Activated CD4-positive, alpha-beta T cell treated with anti-CD3 and anti-CD28 coated beads, Interleukin-2, amount 50 U/mL, for 48 hours (primary cell): ENCODE data around the gene CFAP92.
A peak's percentile ranks its signal among the peaks of the same experiment; 100 is the strongest.

Experiments
- DNase-seq, 2 experiments: peaks; one replicate each; pipeline ENCODE4 v3.0.0-alpha.2; 2020

Gene CFAP92

DNA sequence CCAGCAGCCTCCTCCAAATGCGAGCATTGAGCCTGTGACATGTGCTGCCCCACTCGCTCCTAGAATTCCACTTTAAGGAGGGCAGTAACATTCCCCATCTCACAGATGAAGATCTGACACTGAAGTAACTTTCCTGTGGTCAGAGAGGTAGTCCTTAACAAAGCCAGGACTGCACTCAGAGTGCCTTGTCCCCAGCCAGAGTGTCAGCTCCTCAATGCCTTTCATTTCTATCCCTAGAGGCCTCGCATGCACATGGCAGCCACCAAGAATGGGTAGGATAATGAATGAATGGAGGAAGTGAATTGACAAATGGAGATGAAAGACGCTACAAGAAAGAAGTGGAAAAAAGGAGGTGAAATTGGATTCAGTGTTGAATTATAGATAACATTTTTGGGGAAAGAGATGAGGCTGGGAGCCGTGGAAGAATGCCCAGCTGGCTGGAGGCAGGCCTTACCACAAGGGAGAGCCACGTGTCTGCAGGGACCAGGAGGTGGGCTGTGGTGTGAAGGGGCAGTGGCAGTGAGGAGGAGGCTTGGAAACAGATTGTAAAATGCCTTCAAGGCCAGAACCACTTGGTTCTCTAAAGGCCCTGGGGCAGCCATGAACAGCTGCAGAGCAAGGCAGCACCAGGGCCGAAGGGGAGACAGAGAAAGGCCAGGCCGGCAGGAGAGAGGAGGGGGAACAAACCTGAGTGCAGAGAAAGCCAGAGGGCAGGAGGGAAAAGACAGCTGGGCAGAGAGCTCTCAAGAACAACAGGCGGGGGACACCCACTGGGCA lies 10.4 kb downstream of the CFAP92 start:
- DNase-seq: no peak

DNA sequence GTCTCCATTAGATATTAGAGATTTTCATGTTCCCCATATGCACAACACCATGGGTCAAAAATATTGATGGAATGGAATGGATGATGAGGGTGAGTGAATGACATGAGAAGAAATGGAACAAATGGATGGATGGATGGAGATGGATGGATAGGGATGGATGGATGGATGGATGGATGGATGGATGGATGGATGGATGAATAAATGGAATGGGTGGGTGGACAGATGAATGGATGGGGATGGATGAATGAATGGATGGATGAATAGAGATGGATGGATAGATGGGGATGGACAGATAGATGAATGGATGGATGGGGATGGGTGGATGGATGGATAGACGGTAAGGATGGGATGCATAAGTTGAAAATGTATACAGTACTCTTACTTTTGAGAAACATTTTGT lies 18.6 kb downstream of the CFAP92 start:
- no peak for DNase-seq

DNA sequence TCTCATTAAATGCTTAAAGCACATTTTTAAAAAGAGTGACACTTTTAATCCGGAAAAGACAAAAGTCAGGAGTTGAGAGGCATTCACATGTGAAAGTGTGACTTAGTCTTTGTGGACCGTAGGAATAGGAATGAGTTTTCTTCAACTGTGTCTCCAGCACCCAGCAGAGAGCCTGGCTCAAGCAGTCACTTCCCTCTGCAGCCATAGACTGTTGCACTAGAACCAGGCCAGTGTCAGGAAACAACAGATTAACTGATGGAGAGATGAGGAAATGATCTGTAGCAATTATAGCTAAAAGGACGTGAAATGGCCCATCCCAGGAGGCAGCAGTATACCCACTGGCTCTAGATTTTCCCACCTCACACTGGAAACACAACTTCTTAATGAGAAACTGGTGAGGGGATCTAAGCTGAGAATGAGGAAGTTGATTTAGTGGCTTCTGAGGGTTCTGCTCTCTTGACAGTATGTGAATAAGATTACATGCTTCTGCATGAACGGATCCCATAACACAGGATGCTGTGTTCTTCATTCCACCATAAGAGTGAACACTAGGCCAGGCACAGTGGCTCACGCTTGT lies 19.8 kb downstream of the CFAP92 start:
- DNase-seq: no peak

DNA sequence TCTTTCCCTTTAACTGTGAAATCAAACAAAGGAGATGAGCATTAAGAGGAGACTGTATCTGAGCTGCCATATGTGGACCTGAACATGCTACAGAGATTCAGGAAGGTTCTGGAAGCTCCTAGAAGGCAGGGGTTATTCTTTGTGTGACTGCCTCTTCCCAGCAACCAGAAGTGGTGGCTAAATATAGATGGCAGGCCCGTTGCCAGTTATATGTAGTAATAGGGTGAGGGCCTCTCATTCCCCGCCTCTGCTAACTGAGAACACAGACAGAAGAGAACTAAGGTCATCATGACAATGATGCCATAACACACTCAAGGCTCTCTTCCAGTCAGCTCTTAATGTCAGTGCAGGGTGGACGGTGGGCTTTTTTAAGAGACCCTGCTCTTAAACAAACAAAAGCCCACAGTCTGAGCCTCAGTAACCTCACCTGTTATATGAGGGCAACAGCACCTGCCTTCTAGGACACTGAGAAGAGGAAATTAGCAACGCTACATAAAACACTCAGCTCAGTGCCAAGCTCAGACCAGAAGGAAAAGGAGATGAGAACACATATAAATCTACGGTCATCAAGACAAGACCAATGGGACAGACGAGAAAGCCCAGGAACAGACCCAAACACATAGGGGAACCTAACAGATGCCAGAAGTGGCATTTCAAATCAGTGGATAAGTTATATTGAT lies 22.3 kb downstream of the CFAP92 start:
- no peak for DNase-seq

DNA sequence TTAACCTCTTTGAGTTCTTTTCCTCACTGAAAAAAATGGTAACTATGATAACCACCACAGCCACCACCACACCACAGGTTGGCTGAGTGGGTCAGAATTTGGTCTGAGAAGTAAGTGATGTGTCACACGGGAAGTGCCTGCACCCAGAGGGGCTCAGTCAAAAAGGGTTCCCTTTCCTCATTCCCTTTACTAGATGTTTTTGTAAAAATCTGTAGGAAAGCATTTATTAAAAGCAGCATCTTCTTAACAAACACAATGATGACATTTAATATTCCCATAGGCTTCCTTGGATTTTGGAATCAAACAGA lies 23.2 kb downstream of the CFAP92 start:
- no peak for DNase-seq

DNA sequence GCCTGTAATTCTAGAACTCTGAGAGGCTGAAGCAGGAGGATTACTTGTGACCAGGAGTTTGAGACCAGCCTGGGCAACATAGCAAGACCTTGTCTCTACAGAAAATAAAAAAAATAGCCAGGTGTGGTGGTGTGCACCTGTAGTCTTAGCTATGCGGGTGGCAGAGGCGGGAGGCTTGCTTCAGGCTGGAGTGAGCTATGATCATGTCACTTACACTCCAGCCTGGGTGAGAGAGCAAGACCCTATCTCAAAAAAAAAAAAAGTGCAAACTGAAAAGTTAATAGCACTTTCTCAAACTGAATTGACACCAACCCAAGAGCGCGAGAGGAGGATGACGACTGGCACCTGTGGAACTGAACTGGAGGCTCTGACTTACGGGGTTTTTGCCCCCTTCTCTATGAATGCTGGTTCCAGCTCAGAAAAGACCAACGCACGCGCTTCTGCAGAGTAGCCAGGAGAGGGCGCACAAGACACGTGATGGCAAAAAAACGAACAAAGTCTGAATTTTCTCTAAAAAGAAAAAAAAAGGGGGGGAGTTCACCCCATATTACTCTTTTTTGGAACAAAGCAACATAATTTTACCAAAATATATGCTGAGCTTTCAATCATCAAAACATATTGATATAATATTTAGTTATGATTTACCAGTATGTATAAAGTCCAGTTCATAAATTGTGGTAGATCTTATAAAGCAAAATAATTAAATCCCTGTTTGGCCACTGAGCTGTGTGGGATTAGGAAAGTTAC lies 23.7 kb downstream of the CFAP92 start:
- DNase-seq: peak; percentile 58 to 71

DNA sequence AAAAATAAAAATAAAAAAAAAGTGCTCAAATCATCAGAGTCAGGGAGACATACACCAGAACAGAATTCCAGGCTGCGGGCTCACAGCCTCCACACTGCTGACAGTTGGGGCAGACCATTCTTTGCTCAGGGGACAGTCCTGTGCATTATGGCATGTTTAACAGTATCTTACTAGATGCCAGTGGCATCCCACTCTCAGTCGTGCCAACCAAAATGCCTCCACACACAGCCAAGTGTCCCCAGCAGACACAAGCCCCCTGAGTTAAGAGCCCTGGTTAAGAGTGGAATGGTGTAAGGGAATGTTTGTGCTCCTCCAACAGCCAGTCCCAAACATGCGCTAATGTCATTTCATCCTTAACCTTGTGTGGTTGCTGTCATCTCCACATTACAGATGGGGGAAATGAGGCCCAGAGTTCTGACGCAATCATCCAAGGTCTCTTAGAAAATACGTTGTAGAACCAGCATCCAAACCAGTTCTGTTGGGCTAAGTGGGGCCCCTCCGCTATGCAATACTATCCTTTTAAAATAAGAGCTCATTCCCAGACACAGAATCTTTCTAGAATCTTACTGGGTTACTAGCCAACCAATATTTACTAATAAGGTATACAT lies 26.0 kb downstream of the CFAP92 start:
- no peak for DNase-seq

DNA sequence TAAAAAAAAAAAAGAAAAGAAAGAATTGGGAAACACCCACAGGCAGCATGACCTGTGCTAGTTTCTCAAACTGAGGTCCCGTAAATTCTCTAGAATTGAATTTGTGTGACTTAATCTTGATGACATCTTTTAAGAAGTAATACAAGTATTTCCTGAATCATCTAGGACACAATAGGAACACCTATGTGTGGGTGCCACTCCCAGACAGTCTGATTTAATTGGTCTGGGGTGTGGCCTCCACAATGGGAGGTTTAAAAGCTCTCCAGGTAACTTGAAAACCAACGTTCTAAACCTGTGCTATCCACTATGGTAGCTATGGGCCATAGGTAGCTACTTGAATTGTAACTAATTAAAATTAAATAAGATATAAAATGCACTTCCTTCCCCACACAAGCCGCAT lies 28.1 kb downstream of the CFAP92 start:
- no peak for DNase-seq

DNA sequence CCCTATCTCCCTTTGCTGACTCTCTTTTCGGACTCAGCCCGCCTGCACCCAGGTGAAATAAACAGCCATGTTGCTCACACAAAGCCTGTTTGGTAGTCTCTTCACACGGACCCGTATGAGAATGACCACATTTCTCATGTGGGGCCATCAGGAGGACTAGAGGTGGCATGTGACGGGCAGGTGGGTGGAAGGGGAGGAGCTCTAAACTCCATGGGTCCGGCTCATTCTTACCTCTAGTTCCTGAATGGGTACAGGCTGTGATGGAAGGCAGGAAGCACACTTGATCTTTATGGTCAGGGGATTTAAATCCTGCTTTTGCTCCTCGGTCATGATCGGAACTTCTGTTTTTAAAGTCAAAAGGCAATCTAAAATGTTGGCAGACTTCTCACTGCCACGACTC lies 28.6 kb downstream of the CFAP92 start:
- no peak for DNase-seq

DNA sequence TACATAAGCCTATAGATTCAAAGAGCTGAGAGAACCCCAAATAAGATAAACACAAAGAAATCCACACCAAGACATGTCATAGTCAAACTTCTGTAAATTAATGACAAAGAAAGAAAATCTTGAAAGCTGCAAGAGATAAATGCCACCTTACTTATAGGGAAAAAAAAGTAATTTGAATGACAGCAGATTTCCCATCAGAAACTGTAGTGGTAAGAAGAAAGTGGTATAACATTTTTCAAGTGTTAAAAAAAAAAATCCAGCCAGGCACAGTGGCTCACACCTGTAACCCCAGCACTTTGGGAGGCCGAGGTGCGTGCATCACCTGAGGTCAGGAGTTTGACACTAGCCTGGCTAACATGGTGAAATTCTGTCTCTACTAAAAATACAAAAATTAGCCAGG lies 37.4 kb downstream of the CFAP92 start:
- no peak for DNase-seq

DNA sequence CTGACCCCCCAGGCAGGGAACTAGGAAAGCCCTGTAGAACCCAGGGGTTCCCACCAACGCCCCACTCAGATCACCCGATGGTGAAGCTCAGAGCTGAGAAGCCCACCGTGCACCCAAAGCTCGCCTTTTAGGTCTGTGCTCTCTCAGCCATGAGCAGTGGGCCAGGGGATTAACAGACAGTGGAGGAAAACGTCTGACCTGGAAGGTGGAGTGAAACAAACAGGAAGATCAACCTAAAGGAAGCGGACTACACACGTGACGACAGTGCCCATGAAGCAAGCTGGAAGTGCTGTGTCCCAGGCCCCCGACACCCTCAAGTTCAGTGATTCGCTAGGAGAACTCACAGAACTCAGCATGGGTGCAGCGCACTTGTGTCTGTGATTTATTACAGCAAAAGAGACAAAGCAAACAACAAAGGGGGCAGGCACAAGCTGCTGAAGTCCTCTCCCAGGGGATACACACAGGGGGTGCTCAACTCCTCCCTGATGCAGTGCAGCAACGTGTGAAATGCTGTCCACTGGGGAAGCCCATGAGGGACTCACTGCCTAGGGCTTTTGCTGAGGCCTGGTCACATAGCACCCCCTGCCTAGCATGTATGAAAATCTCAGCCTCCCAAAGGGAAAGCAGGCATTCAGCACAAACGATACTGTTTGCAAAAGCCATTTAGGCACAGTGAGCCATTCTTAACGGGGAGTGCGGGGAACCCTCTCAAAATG lies 43.5 kb downstream of the CFAP92 start:
- peak; percentile 7 to 13 for DNase-seq

DNA sequence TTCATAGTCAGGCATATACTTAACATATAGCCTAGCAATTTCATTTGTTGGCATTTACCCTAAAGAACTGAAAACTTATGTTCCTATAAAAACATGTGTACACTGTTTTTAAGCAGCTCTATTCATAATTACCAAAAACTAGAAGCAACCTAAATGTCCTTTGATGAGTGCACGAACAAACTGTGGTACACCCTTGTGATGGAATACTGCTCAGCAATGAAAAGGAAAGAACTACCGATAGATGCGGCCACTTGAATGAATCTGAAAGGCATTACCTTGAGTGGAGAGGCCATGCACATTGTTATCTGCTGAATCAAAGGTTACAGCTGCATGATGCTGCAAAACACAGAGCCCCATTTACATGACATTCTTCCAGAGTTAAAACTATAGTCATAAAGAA lies 44.7 kb downstream of the CFAP92 start:
- DNase-seq: no peak

DNA sequence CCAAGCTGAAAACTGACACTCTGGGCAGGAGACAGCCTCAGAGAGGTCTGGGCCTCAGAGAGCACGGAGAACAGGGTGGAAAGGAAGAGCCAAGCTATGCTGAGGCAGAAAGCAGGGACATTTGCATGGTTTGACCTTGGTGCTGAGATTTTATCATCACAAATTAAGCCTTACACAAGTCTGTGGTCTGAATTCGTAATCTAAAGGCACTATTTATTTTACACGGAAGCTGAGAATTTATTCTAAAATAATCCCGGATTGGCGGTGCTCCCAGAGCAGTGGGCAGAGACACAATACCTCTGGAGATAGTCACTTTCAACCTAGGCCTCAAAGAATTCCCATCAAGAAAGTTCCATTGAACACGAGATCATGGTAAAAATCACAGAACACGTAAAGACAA lies 47.5 kb downstream of the CFAP92 start:
- no peak for DNase-seq

DNA sequence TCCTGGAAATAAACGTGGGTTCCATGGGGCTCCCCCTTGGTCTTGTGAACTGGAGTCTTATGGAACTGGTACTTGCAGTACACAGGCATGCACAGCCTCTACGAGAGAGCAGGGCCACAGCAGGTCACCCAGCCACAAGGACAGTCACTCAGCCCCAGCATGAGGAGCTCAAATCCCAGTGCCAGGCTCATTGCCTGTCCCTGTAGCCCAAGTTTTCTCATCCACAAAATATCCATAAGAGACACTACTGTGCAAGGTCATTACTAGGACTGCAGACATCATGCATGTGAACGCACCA lies 48.0 kb downstream of the CFAP92 start:
- DNase-seq: no peak

DNA sequence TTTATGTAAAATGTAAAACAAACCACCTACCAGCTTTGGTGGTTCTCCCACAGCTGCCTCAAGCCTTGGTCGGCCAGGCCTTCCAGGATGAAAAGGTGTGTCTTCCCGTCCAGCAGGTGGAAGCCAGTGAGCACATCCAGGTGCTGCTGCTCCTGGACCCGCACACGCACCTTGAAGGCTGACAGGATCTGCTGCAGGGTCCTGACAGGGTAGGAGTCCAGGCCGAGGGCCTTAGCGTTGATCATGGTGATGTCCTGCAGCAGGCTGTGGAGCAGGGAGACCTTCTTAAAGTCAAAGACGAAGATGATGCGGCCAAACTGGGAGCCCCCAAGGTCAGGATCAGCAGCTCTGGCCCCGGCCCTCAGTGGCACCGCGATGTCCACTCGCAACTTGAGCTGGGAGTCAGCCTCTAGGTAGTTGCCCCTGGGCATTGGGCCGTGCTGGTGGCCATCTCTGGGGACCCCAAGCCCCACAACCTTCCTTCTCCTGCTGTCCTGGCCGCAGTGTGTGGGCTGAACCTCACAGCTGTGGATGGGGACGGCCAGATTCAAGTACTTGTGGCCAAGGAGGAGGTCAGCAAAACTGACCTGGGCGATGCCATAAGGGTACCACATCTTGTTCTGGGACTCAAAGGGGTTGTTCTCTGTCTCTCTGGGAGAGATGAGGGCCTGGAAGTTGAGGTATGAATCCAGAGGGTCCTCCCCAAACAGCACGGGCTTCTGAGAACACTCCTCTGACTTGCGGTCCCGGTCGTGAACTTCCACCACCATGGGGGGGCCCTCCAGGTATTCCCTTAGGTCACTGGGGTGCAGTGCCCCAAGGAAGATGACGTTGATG lies 48.6 kb downstream of the CFAP92 start:
- no peak for DNase-seq

DNA sequence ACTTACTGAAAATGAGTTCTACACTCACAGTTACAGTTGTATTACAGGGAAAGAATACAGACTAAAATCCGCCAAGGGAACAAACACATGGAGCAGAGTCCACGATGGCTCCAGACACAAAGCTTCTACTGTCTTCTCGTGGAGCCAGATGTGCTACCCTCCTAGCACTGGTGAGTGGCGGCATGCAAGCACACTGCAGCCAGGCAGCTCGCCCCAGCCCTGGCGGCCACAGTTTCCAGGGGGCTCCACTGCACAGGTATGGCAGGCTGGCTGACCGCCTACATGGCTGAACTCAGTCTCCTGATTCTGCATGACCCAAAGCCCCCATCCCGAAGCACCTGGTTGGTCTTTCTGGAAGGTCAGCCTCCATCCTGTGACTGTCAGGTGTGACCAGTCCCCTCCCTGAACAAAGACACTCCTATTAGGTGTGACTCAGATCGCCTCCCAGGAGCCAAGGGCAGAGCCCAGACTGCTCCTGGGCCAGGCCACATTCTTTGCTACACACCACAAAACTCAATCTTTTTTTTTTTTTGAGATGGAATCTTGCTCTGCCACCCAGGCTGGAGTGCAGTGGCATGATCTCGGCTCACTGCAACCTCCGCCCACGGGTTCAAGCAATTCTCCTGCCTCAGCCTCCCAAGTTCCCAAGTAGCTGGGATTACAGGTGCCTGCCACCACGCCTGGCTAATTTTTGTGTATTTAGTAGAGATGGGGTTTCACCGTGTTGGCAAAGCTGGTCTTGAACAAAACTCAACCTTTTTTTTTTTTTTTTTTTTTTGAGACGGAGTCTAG lies 51.5 kb downstream of the CFAP92 start:
- no peak for DNase-seq

DNA sequence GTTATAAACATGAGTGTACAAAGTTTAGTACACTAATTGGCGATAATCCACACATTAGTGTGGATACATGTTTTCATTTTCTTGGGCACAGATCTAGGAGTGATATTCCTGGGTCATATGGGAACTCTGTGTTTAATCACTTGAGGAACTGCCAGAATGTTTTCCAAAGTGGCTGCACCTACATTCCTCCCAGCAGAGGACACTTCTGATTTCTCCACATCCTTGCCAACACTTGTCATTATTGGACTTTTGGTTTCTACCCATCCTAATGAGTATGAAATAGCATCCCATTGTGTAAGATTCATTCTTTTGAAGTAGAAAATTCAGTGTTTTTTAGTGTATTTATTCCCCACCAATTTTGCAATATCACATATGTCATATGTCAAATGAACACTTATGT lies 53.6 kb downstream of the CFAP92 start:
- DNase-seq: no peak

DNA sequence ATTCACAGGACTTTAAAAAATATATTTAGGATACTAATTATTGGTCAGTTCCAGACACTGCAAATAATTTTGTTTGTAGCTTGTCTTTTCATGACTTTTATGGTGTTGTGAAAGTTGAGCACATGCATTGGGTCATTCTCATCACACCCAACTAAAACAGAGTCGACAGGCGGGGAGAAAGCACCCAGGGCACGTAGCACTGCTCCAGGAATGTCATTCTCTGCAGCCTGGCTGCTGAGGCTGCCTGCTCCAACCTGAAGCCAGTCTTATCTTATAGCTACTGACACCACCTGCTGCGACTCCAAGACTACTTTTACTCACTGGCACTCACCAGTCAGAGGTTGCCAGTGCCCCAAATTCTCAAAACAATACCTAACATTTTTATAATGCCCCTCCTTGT lies 57.5 kb downstream of the CFAP92 start:
- DNase-seq: no peak

DNA sequence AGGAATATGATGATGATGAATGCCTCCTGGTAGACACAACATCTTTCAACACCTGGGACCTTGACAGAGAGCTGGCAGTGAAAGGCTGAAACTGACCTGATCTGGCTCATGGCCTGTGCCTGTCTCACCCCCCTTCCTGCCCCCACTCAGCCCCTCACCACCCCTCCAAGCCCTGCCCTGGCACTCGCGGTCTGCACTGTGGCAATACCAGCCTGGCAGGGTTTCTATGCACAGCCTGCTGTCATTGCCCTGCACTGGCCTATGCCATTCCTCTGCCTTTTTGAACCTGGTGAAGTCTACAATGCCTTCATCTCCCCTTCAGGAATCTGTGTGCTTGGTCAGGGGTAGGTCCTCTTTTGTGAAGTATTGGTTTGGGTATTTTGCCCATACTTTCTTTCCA lies 58.0 kb downstream of the CFAP92 start:
- DNase-seq: no peak

DNA sequence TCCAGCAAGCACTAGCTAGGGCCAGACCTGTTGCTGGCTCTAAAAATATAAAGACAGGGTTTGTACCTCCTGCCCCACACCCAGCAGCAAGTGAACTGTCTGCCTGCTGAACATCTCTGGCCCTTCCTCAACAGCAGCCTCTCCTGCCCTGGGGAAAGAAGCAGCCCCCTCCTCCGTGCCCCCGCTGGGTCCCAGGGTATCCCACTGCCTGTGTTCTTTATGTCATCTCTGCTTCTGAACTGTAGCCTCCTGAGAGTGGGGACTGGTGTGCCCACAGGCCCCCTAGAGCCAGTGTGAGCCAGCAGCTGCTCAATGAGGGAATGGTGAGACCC lies 60.0 kb downstream of the CFAP92 start:
- DNase-seq: no peak

DNA sequence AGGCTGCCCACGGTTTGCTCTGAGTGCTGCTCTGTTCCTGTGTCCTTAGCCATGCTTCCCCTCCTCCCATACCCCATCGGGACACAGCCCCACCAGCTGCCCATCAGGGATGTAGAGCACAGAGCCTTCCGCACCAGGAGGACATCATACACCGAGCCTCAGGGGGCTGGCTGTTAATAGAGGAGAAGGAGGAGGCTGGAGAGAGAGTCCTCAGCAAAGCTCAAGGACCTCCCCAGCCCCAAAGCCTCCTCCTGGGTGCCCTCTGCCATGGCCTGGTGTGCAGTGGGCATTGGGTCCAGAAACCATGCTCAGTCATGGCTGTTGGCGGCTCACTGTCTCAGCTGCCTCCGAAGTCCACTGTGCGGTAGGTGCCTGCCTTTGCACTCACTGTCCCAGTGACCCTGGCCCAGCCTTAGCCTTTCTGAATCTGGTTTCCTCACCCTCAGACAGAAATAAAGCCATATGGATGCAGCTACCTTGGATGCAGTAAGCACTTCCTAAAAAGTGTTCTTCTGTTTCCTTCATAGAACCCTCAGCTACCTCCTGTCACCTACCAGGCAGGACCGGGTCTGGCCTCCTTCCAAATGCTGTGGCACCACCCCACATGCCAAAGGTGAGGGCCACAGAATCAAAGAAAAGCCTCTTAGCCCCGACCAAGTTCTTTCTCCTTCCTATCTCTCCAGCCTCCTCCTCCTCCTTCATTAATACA lies 60.5 kb downstream of the CFAP92 start:
- DNase-seq: no peak
